Stimulated activated CD4-positive, alpha-beta T cell treated with anti-CD3 and anti-CD28 coated beads, Interleukin-1b, Interleukin-23, amount 100 ng/mL, for 1 hour (primary cell): ENCODE data around the gene ICAM2.
"Not testable (repeated sequence)": the region's sequence is repeated elsewhere in the genome, so short reads cannot be mapped to it uniquely, and the experiment has no call there.

Experiments
- DNase-seq, 2 donors: peaks; one replicate each; pipeline ENCODE4 v3.0.0-alpha.2; 2020; ENCODE audit warnings: low read depth in 2 of 2

Gene ICAM2

GRCh38 chr17:63997341-63998048 lies 22.9 kb downstream of the ICAM2 start:
- DNase-seq, result no peak

- DNase-seq, result no peak
These were observed 23.8 kb downstream of the ICAM2 start for GRCh38 chr17:63996430-63997182.

GRCh38 chr17:63995626-63996025 lies 24.8 kb downstream of the ICAM2 start:
- DNase-seq, result no peak

DNA sequence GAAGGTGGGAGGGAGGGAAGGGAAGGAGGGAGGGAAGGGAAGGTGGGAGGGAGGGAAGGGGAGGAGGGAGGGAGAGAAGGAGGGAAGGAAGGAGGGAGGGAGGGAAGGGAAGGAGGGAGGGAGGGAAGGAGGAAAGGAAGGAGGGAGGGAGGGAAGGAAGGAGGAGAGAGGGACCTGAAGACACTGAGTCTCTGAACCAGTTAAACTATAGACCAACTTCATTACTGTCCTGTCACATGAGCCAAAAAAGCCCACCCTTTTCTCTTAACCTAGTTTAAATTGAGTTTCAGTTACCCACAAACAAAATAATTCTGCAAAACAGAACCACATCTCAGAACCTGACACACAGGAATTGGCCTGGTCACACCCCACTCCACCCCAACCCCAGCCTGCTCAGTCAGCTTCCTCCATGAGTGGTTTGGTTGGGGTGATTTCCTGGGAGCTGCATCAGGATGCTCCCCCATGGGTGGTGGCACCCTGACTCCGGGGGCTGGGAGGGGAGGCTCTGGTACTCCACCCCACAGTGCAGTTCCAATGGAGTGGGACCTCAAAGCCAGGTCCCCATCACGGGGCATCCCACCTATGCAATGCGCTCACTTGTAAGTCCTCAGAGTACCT lies 27.0 kb downstream of the ICAM2 start:
- no peak for DNase-seq

- DNase-seq, result no peak
These were observed 28.8 kb downstream of the ICAM2 start for GRCh38 chr17:63991611-63992010.

DNA sequence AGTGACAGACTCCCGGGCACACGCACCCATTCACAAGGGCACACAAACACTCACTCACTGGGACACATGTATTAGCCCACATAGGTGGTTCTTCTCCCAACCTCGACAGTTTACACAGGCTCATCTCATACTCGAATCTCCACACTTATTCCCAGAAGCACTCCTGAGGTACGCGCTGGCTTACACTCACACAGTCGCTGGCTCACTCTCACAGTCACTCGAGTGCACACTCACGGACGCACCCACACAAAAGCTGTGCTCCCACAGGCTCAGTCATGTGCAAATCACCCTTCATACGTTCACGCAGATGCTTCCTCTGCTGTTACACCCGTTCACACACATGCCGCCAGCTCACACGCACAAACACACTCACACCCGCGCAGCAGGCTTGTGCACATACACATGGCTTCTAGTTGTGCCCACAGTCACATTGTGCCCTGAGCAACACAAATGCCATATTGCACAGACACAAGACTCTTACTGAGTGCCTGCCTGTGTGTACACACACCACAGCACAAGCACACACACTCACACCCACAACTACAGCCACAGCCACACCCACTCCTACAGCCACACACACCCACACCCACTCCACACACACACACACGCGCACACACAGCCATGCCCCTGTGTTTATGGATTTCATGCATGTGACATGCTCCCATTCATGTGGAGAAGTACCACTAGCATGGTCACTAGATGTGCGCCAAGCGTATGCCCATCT lies 30.6 kb downstream of the ICAM2 start:
- no peak for DNase-seq

- DNase-seq, result no peak
These were observed 31.5 kb downstream of the ICAM2 start for GRCh38 chr17:63988741-63989621.

GRCh38 chr17:63988127-63988478 lies 32.3 kb downstream of the ICAM2 start:
- no peak for DNase-seq

DNA sequence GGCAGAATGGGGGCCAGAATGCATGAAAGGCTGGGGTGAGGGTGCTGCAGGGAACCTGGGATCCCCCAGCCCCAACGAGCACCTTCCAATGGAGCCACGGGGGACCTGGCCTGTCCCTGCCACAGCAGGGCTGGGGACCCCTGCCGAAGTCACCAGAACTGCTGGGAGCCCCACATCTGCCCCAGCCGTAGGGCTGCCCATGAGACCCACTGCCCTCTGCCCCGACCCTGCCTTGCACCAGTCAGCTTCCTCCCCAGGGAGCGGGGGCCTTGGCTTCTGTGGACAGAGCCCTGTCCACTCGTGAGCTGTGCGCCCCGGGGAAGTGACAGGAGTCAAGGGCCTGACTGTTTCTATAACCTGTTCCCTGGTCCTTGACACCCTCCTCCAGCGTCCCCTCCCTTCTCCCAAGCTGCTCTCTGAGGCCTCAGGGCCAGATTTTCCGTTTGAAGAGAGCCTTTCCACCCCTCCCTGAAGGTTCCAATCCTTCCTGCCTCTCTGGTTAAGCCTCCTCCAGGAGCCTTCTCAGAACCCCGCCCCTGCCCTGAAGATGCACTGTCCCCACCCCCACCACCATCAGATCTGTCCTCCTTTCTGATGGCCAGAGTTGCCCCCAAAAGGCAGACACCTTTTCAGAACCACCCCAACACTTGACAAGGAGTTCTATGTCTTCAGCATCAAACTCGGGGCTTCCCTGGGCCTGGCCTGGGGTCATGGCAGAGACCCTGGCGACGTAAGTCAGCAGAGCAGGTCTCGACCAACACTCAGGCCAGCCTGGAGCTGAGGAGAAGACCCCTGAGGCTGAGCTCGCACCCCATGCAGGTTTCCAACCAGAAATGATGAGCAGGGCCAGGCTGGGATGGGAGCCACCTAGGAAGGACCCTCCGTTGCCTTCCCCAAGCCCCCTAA lies 33.0 kb downstream of the ICAM2 start:
- DNase-seq, result no peak

- no peak for DNase-seq
These were observed 33.6 kb downstream of the ICAM2 start for GRCh38 chr17:63986821-63987220.

DNA sequence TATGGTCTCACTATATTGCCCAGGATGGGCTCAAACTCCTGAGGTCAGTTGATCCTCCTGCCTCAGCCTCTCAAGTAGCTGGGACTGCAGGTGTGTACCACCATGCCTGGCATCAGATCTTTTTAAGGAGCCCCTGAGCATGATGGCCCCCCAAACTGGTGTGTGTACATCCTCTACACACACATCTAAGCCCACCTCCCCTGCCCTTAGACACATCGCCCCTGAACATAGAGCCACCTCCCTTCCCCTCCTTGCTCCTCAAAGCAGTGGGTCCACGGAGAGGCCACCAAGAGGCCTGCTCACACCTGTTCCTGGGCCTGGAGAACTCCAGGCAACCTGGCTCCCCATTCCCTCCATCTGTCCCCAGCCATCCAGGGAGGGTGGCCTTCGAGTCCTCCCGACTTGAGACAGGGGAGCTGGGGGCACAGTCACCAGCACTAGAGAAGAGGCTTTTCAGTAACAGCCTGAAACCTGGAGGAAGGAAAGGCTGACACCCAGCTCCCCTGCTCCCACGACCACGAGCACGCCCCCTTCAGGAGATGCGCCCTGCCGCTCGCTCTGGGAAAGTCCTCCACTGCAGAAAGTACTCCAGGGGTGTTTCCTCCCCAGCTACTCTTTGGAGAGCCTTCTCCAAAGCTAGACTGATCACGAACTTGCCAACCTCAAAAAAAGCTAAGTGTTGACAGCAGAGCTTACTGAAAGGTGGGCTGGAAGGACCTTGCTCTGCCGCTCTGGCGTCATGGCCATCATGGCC lies 34.9 kb downstream of the ICAM2 start:
- no peak for DNase-seq

DNA sequence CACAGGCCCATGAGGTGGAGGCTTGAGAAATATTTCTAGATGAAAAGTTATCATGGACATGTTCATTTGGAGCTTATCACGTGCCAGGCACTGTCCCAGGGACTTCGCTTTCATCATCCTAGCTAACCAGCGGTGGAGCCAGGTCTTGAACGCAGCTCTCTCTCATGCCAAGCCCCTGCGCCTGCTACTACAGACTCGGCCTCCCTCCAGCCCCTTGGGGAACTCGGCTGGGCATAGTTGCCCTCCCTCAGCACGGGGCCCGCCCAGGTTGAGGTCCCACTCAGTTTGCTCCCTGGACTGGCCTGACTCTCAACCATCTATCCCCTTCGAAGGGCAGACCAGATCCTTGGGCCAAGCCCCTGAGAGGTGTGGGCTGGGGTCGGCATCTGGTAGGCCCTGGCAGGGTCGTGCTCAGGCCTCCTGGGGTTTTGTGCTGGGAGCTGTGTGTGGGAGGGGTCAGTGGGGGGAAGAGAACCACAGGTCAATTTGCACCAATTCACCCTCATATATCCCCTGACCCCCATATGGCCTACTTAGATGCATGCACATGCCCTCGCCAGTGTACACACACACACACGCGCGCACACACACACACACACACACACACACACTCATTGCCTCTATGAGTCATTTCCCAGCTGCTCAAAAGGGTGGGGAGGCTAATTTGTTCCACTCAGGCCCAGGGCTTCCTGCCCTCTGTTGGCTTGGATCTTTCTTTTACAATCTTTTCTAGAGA lies 35.6 kb downstream of the ICAM2 start:
- peak in 1 of 2 donors; percentile 31 for DNase-seq

GRCh38 chr17:63984236-63984635 lies 36.2 kb downstream of the ICAM2 start:
- DNase-seq, result no peak

- DNase-seq, result no peak
These were observed 37.1 kb downstream of the ICAM2 start for GRCh38 chr17:63983320-63983719.

GRCh38 chr17:63982641-63983040 lies 37.8 kb downstream of the ICAM2 start:
- DNase-seq, result not testable (repeated sequence)

DNA sequence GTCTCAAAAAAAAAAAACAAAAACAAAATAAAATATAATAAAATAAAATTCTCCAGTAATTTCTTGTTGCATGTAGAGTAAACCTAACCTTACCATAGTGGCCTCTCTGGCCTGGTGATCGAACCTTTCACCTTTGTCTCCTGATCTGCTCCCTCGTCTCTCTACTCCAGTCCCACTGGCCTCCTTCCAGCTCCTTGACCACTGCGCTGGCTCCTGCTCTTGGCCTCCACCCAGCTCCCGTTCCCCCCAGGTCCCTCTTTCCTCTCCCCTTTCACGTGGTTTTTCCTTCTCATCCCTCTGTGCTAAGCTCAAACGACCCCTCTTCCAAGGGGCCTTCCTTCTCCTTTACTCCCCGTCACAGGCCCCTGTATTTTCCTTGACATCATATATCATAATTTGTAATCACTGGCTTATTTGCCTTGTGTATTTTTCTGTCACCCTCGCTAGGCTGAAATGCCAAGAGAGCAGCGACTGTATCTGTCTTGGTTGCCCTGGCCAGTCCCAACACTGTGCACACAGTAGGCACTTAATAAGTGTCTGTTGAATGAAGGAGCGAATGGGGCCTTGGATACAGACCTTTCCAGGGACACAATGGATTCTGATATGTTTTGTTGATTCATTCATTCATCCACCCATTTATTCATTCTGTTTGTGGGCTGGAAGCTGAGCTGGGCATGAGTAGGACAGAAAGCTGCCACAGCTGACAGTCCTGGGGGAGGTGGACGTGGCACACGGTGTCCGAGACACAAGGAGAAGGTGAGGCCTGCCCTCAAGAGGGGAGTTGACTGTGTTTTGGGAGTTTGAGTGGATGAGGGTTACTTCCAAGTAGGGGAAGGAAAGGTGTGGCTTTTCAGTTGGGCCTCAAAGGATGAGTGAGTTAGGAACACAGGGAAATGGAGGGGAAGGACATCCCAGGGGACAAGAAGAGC lies 41.9 kb downstream of the ICAM2 start:
- DNase-seq, result no peak

GRCh38 chr17:63976702-63977101 lies 43.7 kb downstream of the ICAM2 start:
- no peak for DNase-seq
